ENCODE data around the gene CPXM2. TPM values are rescaled to one million over a fixed set of nuclear protein-coding genes. Genes with fewer than 3 reads are reported as not detected.

Gene CPXM2
- total RNA-seq, 1 experiment from 2014 or later = not detected

GRCh38 chr10:123792248-123792978 is 99.2 kb downstream of the CPXM2 start:
- TF ChIP-seq EZH2phosphoT487 (IDR thresholded peaks at IDR 0.05; ENCODE audit: borderline replicate concordance, low read length) = no peak
- TF ChIP-seq, protein P1, sequence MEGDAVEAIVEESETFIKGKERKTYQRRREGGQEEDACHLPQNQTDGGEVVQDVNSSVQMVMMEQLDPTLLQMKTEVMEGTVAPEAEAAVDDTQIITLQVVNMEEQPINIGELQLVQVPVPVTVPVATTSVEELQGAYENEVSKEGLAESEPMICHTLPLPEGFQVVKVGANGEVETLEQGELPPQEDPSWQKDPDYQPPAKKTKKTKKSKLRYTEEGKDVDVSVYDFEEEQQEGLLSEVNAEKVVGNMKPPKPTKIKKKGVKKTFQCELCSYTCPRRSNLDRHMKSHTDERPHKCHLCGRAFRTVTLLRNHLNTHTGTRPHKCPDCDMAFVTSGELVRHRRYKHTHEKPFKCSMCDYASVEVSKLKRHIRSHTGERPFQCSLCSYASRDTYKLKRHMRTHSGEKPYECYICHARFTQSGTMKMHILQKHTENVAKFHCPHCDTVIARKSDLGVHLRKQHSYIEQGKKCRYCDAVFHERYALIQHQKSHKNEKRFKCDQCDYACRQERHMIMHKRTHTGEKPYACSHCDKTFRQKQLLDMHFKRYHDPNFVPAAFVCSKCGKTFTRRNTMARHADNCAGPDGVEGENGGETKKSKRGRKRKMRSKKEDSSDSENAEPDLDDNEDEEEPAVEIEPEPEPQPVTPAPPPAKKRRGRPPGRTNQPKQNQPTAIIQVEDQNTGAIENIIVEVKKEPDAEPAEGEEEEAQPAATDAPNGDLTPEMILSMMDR (conservative IDR thresholded peaks at IDR 0.05; ENCODE audit: low read depth, low read length) = no peak
- no peak for TF ChIP-seq EZH2 (IDR thresholded peaks at IDR 0.05; ENCODE audit: low read length, unreplicated experiment)
- DNase-seq (no peak), ATAC-seq (no peak)
- Histone ChIP-seq H3K79me2 (ENCODE audit: low read length) (no peaks in the 10 kb centered on the region), H3K27ac (ENCODE audit: low read length) (no peak overlapping the region), H3K9me2 (replicated peaks; ENCODE audit: low read length) (no peaks in the 10 kb centered on the region), H3K9me3 (ENCODE audit: low read length) (no peaks in the 10 kb centered on the region), H3F3A (ENCODE audit: low read length, unreplicated experiment) (no peaks in the 10 kb centered on the region), H4K20me1 (ENCODE audit: low read length) (no peaks in the 10 kb centered on the region), H2AFZ (ENCODE audit: low read length) (no peak overlapping the region), H3K36me3 (ENCODE audit: low read depth, low read length) (no peaks in the 10 kb centered on the region), H3K27me3 (ENCODE audit: low read length) (peaks cover 14% of the 10 kb centered on the region; the same call in 1 of the 2 replicates), H3K9ac (ENCODE audit: low read length) (no peak overlapping the region), H3K4me3 (ENCODE audit: low read length) (no peak overlapping the region), H3K4me2 (ENCODE audit: low read length) (no peak overlapping the region), H3K4me1 (ENCODE audit: insufficient read depth, low read length) (no peaks in the 10 kb centered on the region)
- intact Hi-C loops (cut with micrococcal nuclease) = no loop called here
- POLR2A ChIA-PET (ENCODE audit: unreplicated experiment) = no interaction called here
- BruUV-seq (replicated peaks) = no TSS peak
- CTCF ChIA-PET = no interaction called here

DNA sequence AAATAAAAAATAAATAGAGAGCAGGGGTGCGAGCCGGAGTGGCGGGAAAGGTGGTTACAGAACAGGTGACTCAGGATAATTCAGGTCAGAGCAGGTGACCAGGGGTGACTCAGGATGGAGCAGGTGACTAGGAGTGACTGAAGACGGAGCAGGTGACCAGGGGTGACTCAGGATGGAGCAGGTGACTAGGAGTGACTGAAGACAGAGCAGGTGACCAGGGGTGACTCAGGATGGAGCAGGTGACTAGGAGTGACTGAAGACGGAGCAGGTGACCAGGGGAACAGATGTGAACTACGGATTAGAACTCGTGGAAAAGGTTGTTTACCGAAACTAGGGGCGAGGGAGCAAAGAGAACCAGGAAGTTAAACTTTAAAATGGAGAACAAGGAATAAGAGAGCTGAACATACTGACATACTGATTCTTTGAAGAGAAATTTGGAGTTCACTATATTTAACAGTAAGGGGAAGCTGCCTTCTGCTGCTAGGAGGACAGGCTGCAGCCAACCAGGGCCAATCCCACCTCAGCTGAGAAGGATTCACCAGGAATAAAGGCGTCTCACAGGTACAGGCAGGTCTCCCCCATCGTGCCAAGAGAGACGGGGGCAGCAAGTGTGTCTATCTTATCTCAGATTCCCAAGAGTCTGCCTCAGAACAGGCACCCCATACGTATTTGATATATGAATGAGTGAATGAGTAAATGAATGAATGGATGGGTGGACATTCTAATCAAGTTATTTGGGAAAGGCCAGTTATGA is 101.3 kb downstream of the CPXM2 start:
- H4K20me1 ChIP-seq (ENCODE audit: low read length) = no peaks in the 10 kb centered on the region
- no peaks in the 10 kb centered on the region for H3K9me2 ChIP-seq (replicated peaks; ENCODE audit: low read length)
- no peaks in the 10 kb centered on the region for H3K9me3 ChIP-seq (ENCODE audit: low read length)
- no peak for DNase-seq
- intact Hi-C loops (cut with micrococcal nuclease) = no loop called here
- no TSS peak for BruUV-seq (replicated peaks)
- no peak overlapping the region for H3K4me2 ChIP-seq (ENCODE audit: low read length)
- no peak overlapping the region for H3K27ac ChIP-seq (ENCODE audit: low read length)
- no peak overlapping the region for H2AFZ ChIP-seq (ENCODE audit: low read length)
- no peaks in the 10 kb centered on the region for H3K79me2 ChIP-seq (ENCODE audit: low read length)
- no peak overlapping the region for H3K4me3 ChIP-seq (ENCODE audit: low read length)
- no peak for TF ChIP-seq EZH2 (IDR thresholded peaks at IDR 0.05; ENCODE audit: low read length, unreplicated experiment)
- TF ChIP-seq EZH2phosphoT487 (IDR thresholded peaks at IDR 0.05; ENCODE audit: borderline replicate concordance, low read length) = no peak
- H3F3A ChIP-seq (ENCODE audit: low read length, unreplicated experiment) = no peaks in the 10 kb centered on the region
- peaks cover 20% of the 10 kb centered on the region for H3K27me3 ChIP-seq (ENCODE audit: low read length)
- no peak overlapping the region for H3K9ac ChIP-seq (ENCODE audit: low read length)
- ChIA-PET CTCF (no interaction called here), POLR2A (ENCODE audit: unreplicated experiment) (no interaction called here)
- no peaks in the 10 kb centered on the region for H3K4me1 ChIP-seq (ENCODE audit: insufficient read depth, low read length)
- no peaks in the 10 kb centered on the region for H3K36me3 ChIP-seq (ENCODE audit: low read depth, low read length)
- no peak for ATAC-seq

- H3K4me1 ChIP-seq (ENCODE audit: insufficient read depth, low read length) = no peaks in the 10 kb centered on the region
- DNase-seq (no peak), ATAC-seq (no peak)
- intact Hi-C loops (cut with micrococcal nuclease) = no loop called here
- H3K4me3 ChIP-seq (ENCODE audit: low read length) = no peak overlapping the region
- no peaks in the 10 kb centered on the region for H3F3A ChIP-seq (ENCODE audit: low read length, unreplicated experiment)
- no peaks in the 10 kb centered on the region for H3K79me2 ChIP-seq (ENCODE audit: low read length)
- no peaks in the 10 kb centered on the region for H3K9me3 ChIP-seq (ENCODE audit: low read length)
- no peaks in the 10 kb centered on the region for H4K20me1 ChIP-seq (ENCODE audit: low read length)
- no peaks in the 10 kb centered on the region for H3K9me2 ChIP-seq (replicated peaks; ENCODE audit: low read length)
- H2AFZ ChIP-seq (ENCODE audit: low read length) = no peak overlapping the region
- H3K27ac ChIP-seq (ENCODE audit: low read length) = no peak overlapping the region
- peaks cover 27% of the 10 kb centered on the region for H3K27me3 ChIP-seq (ENCODE audit: low read length)
- POLR2A ChIA-PET (ENCODE audit: unreplicated experiment) = no interaction called here
- H3K4me2 ChIP-seq (ENCODE audit: low read length) = no peak overlapping the region
- H3K9ac ChIP-seq (ENCODE audit: low read length) = no peak overlapping the region
- no peaks in the 10 kb centered on the region for H3K36me3 ChIP-seq (ENCODE audit: low read depth, low read length)
- CTCF ChIA-PET = no interaction called here
- TF ChIP-seq EZH2 (IDR thresholded peaks at IDR 0.05; ENCODE audit: low read length, unreplicated experiment) = no peak
- no peak for TF ChIP-seq EZH2phosphoT487 (IDR thresholded peaks at IDR 0.05; ENCODE audit: borderline replicate concordance, low read length)
- TF ChIP-seq, protein P1 (conservative IDR thresholded peaks at IDR 0.05; ENCODE audit: low read depth, low read length) = no peak
- BruUV-seq (replicated peaks) = no TSS peak
Observed at GRCh38 chr10:123788981-123789380, 102.6 kb downstream of the CPXM2 start.
